GM23338 (cell line): ENCODE measurements around the gene MKLN1.

Experiments used
- CREB1 ChIP-seq: fragments of 250-450 bp; sonication (Bioruptor Pico); IDR thresholded peaks from 2 replicates; pipeline ENCODE4 v1.5.0; 2020; ENCODE audit warnings: low read depth, mild to moderate bottlenecking, moderate library complexity
- CTCF ChIP-seq, 2 experiments: fragments of 200-600 bp in 1 of 2; sonication (generic) in 1 of 2; conservative IDR thresholded peaks; 2 replicates each; pipeline versions ENCODE4 v1.5.1 to v1.6.1; 2016 to 2017; ENCODE audit warnings: antibody characterized with exemption in 2 of 2, low read depth in 2 of 2, mild to moderate bottlenecking in 2 of 2, moderate library complexity in 1 of 2
- EZH2 ChIP-seq: fragments of 200-600 bp; sonication (generic); IDR thresholded peaks from one replicate; pipeline ENCODE4 v1.8.0; 2017; ENCODE audit warnings: antibody characterized with exemption, mild to moderate bottlenecking, low read depth; ENCODE audit not compliant: unreplicated experiment
- EZH2phosphoT487 ChIP-seq: fragments of 200-600 bp; sonication (generic); IDR thresholded peaks from one replicate; pipeline ENCODE4 v1.8.1; 2018; ENCODE audit warnings: antibody characterized with exemption; ENCODE audit not compliant: unreplicated experiment
- JUNB ChIP-seq: IDR thresholded peaks from one replicate; pipeline ENCODE4 v1.6.1; 2016; ENCODE audit warnings: antibody characterized with exemption; ENCODE audit not compliant: unreplicated experiment
- NANOG ChIP-seq: IDR thresholded peaks from 2 replicates; pipeline ENCODE4 v1.6.1; 2016; ENCODE audit warnings: antibody characterized with exemption, borderline replicate concordance
- POLR2AphosphoS5 ChIP-seq: IDR thresholded peaks from 2 replicates; pipeline ENCODE4 v1.6.1; 2016; ENCODE audit warnings: antibody characterized with exemption, low read depth
- REST ChIP-seq: IDR thresholded peaks from one replicate; pipeline ENCODE4 v1.6.1; 2018; ENCODE audit warnings: antibody characterized with exemption; ENCODE audit not compliant: unreplicated experiment
- ZNF114 ChIP-seq: fragments of 250-450 bp; sonication (Bioruptor Pico); IDR thresholded peaks from 2 replicates; pipeline ENCODE4 v1.5.0; 2020; ENCODE audit warnings: mild to moderate bottlenecking, moderate library complexity
- ZNF331 ChIP-seq: fragments of 250-450 bp; sonication (Bioruptor Pico); IDR thresholded peaks from 2 replicates; pipeline ENCODE4 v1.5.0; 2020; ENCODE audit warnings: low read depth, mild to moderate bottlenecking, moderate library complexity

GRCh38 chr7:131335639-131336381 lies 8.1 kb downstream of the MKLN1 start:
- no peak for TF ChIP-seq CTCF (conservative IDR thresholded peaks at IDR 0.05; ENCODE audit: low read depth in 2 of 2)
- no peak for TF ChIP-seq REST
- TF ChIP-seq JUNB: no peak
- TF ChIP-seq POLR2AphosphoS5: no peak
- TF ChIP-seq ZNF331 (CRISPR knock-in tag): no peak
- no peak for TF ChIP-seq EZH2
- no peak for TF ChIP-seq CREB1
- no peak for TF ChIP-seq EZH2phosphoT487
- TF ChIP-seq ZNF114 (CRISPR knock-in tag): no peak
- TF ChIP-seq NANOG: no peak
